HCT116 (cell line): Measurements from ENCODE around the gene DHX32.
"Not testable (repeated sequence)": the region's sequence is repeated elsewhere in the genome, so short reads cannot be mapped to it uniquely, and the experiment has no call there.

Experiments
- CTCF ChIP-seq, 3 experiments: fragments of 200-600 bp in 1 of 3; sonication (generic) in 1 of 3; IDR thresholded peaks in 2 of 3; conservative IDR thresholded peaks in 1 of 3; 2 replicates each; pipeline ENCODE4 v1.5.1; 2012 to 2017; ENCODE audit warnings: low read depth in 2 of 3, low read length in 2 of 3, antibody characterized with exemption in 1 of 3, borderline replicate concordance in 1 of 3, control low read depth in 1 of 3, mild to moderate bottlenecking in 1 of 3, mixed read lengths in 1 of 3, mixed run types in 1 of 3, moderate library complexity in 1 of 3; ENCODE audit not compliant: insufficient read depth in 1 of 3
- EZH2 ChIP-seq: fragments of 200-600 bp; sonication (generic); IDR thresholded peaks from 2 replicates; pipeline ENCODE4 v1.6.1; 2017; ENCODE audit warnings: antibody characterized with exemption, mixed run types
- MAX ChIP-seq: IDR thresholded peaks from 2 replicates; pipeline ENCODE4 v1.6.1; 2012
- POLR2A ChIP-seq: IDR thresholded peaks from 2 replicates; pipeline ENCODE4 v1.7.0; 2011; ENCODE audit warnings: borderline replicate concordance; ENCODE audit not compliant: insufficient read depth, insufficient read length; ENCODE audit errors: extremely low read depth
- YY1 ChIP-seq: IDR thresholded peaks from 2 replicates; pipeline ENCODE4 v1.6.1; 2011; ENCODE audit warnings: low read length, low read depth, moderate library complexity, mild to moderate bottlenecking; ENCODE audit not compliant: insufficient replicate concordance; ENCODE audit errors: extremely low read depth

DNA sequence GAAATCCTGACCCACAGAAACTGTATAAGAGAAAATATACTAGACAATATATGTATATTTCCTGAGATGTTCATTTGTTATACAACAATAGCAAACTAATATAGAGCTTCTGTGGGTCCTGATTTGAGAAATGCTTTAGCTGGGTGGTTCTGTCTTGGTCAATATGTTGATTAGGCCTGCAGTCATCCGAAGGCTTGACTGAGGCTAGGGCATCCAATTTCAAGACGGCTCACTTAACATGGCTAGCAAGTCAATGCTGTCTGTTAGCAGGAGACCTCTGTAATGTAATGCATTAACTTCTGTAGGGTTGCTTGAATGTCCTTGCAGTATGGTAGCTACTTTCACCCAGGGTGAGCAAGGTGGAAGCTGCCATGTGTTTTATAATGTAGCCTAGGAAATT is 27.7 kb upstream of the DHX32 start:
- not testable (repeated sequence) for TF ChIP-seq CTCF (IDR thresholded peaks at IDR 0.05 in 2 of 3, conservative IDR thresholded peaks at IDR 0.05 in 1 of 3; ENCODE audit: borderline replicate concordance in 1 of 3, insufficient read depth in 1 of 3, low read depth in 2 of 3, low read length in 2 of 3); POLR2A; MAX; YY1; EZH2
